HT1080 (cell line): ENCODE data around the gene SUV39H1. TPM values are rescaled to one million over a fixed set of nuclear protein-coding genes. Genes with fewer than 3 reads are reported as not detected.
A peak's percentile ranks its signal among the peaks of the same experiment; 100 is the strongest.
"Not testable (repeated sequence)": the region's sequence is repeated elsewhere in the genome, so short reads cannot be mapped to it uniquely, and the experiment has no call there.

ENCODE experiments used
- DNase-seq: peaks from one replicate; pipeline ENCODE4 v3.0.0-alpha.2; 2015; ENCODE audit warnings: low read depth
- total RNA-seq: library from RNA; depleted of rRNA; stranded (reverse); fragments of >200 nt; shearing (Covaris generic); gene quantifications from 2 replicates; pipeline ENCODE4 v1.2.3, GENCODE V29; 2014

SUV39H1 gene
- total RNA-seq, 1 experiment from 2014 or later: 11.2 TPM

DNA sequence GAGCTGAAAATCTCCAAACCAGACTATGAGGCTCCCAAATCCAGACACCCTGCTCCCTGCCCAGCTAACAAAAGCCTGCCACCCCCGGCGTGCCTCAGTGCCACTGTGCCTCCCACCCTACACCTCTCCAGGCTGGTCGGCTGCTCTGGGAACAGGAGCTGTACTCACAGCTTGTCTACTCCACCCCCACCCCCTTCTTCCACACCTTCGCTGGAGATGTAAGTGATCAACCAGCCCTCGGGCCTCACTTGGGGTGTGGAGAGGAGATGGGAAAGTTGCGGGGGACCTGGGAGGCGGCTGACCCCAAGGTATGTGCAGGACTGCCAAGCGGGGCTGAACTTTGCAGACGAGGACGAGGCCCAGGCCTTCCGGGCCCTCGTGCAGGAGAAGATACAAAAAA, 11.1 kb upstream of the SUV39H1 start:
- DNase-seq: no peak

DNA sequence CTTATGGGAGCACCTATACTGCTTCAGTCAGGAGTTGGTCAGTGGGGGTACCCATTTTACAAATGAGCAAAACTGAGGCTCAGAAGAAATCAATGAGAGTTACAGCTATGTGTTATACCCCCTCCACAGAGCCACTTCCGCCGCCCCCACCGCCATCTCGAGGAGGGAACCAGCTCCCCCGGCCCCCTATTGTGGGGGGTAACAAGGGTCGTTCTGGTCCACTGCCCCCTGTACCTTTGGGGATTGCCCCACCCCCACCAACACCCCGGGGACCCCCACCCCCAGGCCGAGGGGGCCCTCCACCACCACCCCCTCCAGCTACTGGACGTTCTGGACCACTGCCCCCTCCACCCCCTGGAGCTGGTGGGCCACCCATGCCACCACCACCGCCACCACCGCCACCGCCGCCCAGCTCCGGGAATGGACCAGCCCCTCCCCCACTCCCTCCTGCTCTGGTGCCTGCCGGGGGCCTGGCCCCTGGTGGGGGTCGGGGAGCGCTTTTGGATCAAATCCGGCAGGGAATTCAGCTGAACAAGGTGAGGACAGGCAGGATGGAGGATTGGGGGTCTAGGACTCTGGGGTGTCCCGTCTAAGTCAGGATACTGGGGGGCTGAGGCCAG, 7.9 kb upstream of the SUV39H1 start:
- no peak for DNase-seq

DNA sequence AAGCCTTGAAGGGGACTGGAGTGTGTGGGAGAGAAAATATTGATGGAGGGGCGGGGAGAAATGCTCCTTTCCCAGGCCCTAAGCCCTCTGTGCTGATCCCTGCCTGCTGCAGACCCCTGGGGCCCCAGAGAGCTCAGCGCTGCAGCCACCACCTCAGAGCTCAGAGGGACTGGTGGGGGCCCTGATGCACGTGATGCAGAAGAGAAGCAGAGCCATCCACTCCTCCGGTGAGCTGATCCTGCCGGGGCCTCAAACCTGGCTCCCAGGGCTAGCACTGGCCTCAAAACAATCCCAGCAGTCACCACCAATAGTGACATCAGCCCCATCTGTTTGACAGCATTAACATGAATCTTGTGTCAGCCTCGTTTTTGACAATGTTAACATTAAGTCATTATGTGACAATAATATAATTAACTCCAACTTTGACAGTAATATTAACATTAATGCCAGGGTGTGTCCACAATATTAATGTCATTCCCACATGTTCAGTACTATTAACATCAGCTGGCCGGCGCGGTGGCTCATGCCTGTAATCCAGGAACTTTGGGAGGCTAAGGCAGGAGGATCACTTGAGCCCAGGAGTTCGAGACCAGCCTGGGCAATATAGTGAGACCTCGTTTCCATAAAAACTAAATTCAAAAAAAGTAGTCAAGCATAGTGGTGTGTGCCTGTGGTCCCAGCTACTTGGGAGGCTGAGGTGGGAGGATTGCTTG, 7.2 kb upstream of the SUV39H1 start:
- DNase-seq: no peak

DNA sequence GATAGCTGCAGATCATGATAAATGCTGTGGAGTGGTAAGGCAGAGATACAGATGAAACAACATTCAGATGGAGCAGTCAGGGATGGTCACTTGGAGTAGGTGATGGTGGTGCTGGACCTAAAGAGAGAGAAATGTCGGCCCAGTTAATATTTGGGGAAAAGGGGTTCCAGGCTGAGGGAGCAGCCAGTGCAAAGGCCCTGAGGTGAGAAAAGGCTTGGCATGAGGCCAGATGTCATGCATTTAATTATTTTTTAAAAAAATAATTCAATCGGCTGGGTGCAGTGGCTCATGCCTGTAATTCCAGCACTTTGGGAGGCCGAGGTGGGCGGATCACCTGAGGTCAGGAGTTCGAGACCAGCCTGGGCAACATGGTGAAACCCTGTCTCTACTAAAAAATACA, 4.8 kb upstream of the SUV39H1 start:
- not testable (repeated sequence) for DNase-seq

DNA sequence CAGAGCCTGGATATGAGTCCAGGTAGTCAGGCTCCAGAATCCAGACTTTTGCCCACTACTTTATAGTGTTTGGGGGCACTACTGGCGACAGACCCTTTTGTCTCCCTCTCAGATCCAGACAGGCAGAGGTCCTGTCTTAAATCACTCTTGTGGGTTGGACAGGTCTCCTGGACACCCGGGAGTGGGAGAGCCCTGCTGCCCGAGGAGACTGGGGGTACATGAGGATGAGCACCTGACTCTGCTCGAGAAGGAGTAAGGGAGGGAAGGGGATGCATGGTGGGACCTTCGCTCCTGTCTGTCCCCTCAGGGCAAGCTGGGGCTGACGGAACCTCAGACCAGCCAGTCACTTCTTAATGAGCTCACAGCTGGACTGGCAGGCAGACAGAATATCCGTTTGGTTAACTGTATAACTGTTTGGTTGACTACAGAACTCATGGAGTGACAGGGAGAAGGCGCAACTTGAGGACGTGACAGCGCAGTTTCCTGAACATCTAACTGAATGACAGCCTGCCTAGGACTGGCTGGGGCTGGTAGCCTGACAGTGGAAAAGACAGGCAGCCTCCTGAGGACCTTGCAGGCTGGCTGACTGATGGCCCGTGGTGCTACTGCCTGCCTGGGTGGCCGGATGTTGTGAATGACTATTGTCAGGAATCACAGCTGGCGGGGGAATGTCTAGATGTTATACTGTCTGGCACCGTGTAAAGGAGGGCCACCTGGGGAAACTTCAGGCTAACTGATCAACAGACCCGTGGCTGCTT, 1.6 kb upstream of the SUV39H1 start:
- DNase-seq: no peak

DNA sequence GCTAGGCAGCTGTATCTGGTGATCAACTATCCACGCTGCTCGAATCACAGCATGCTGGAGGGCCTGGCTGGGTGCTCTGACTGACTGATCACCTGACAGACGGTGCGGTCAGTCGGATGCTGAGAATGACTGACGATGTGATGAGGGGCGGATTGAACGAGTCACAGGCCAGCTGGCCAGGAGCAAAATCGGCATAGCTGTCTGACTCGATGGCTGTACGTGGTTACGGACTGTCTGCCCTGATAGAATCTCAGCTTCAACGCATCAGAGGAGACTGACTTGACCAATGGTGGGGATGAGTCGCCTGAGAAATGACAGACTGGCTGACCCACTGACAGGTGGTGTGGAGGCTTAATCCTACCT, 1.0 kb upstream of the SUV39H1 start:
- DNase-seq: peak; percentile 12

DNA sequence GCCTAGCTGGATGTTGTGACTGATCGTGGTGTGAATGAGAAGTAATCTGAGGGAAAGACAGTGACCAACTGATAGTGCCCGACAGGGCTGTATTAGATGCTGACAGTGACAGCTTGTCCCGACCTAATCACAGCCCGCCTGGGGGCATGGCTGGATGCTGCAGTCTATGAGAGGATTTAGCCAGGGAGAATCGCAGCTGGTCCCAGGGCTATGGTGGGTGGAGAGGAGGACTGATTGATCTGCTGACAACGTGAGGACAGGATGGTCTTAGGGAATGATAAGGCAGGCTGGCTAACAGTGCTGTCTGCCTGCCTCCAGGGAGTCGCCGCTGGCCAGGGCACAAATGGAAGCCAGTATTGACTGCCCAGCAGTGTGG, 621 bp upstream of the SUV39H1 start:
- no peak for DNase-seq

DNA sequence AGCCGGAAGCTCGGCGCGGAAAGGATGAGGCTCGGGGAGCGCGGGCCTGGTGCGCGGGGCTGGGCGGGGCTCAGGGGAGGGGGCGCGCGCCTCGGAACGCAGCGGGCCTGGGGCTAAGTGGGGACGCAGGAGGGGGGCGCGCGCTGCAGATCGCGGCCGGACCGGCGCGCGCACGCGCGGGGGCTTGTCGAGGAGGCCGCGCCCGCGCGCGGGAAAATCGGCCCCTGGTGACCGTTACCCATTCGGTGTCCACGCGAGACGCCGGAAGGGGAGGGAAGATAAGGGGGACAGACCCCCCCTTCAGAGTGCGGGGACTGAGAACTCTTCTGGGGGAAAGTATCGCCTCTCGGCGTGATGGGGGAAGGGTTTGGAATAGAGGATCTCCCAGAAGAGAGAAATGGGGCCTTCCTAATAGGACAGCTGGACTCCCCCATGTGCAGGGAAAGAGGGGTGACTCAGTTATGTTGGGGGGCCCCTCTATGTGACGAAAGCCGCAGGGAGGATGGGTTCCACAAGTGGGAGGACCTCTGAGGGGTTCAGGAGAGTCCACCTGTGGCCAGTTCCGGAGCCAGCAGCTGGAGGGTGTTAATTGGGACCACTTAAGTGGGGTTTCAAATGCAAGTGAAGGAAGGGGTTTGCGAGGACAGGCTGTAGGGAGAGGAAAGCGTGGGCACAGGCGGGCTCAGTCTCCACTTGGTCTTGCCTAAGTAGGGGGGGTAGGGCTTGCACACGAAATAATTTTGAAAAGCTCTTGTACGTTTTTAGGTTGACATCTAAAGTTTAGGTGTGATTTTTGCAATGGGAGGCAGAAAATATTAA, 584 bp downstream of the SUV39H1 start:
- peak; percentile 46 for DNase-seq

DNA sequence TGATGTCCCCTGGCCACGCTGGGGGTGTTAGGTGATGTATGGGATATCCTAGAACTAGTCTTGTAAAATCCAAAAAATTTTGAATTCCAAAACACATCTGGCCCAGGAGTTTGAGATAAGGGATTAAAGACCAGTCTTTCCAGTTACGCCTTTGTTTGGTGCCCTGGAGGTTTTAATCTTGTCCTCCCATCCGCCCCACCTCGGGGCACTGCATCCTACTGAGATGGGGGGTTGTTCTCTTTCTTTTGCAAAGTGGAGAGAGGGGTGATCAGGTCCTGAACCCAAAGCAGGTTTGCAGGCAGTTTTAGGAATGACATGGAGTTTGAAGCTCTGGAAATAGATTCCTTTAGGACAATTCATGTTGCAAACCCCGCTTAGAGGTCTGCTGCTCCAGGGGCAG, 1.8 kb downstream of the SUV39H1 start:
- no peak for DNase-seq

DNA sequence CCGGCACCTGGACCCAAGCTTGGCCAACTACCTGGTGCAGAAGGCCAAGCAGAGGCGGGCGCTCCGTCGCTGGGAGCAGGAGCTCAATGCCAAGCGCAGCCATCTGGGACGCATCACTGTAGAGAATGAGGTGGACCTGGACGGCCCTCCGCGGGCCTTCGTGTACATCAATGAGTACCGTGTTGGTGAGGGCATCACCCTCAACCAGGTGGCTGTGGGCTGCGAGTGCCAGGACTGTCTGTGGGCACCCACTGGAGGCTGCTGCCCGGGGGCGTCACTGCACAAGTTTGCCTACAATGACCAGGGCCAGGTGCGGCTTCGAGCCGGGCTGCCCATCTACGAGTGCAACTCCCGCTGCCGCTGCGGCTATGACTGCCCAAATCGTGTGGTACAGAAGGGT, 3.7 kb downstream of the SUV39H1 start:
- no peak for DNase-seq

DNA sequence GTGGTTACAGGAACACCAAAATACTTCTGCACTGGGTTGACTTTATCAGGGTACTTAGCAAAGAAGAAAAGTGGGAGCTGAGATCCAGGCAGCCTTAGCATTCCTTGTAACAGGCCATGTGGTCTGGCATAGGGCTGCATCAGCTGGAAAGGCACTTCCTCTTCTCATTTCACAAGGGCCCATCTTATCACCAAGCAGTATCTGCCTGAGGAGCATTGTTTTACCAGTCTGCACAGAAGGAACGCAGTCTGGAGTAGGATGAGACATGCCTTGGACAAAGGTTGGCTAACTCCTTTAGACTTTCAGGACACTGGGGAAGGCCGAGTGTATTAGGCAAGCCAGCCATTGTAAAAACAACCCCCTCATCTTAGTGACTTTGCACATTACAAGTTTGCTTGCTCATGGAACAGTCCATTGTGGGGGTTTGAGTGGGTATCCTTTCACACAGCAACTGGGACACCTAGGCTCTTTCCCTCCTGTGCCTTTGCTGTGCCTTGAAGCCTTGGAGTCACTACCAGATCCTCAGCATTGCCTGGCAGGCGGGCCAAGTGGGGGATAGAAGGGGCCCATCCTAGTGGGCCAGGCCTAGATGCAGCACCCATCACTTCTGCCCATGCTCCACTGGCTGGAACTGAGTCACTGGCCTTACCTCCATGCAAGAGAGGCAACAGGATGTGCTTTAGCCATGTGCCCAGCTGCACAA, 4.6 kb downstream of the SUV39H1 start:
- no peak for DNase-seq

DNA sequence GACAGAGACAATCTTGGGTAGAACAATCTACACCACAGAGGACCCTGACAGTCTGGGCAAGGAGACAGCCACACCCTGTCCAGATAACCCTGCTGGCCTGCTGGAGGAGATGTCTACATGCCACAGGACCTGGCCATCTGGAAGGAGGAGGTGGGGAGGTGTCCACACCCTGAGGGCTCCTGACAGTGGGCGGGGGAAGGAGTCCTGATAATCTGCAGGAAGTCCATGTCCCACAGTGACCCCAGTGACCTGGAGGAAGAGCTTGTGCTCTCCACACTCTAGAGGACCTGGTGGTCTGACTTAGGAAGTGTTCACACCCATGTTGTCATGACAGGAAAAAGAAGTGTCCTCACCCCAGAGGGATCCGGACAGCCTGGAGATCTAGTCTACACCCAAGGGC, 5.5 kb downstream of the SUV39H1 start:
- no peak for DNase-seq

DNA sequence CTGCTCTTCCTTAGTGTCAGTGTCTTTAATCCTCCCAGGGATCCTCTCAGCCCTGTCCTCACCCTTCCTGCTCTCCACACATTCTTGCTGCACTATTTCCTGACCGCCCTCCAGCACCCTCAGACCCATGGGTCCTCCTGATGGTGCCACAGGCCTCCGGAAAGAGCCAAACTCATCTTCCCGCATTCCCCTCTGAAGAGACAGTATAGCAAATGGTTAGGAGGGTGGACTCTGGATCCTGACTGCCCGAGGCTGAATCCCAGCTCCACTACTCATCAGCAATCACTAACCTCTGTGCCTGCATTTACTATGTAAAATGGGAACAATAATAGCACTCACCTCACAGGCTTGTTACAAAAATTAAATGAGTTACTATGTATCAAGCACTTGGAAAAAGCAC, 6.2 kb downstream of the SUV39H1 start:
- DNase-seq: no peak

DNA sequence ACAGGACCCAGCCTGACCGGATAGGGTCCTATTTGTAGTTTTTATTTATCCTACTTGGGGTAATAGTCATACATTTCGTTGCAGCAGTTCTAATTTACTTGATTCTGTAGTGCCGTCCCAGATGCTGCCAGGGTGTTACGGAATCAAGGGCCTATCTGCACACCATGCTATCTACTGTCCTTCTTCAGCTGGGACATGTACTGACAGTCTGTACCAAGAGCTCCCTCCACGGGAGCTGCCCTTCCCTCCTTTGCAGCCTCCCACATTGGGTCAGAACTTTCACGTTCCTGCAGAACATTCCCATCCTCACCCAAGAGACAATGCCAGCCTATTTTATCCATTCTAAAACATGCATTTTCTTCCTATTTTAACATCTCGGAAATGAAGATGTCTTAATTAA, 6.7 kb downstream of the SUV39H1 start:
- DNase-seq: no peak

DNA sequence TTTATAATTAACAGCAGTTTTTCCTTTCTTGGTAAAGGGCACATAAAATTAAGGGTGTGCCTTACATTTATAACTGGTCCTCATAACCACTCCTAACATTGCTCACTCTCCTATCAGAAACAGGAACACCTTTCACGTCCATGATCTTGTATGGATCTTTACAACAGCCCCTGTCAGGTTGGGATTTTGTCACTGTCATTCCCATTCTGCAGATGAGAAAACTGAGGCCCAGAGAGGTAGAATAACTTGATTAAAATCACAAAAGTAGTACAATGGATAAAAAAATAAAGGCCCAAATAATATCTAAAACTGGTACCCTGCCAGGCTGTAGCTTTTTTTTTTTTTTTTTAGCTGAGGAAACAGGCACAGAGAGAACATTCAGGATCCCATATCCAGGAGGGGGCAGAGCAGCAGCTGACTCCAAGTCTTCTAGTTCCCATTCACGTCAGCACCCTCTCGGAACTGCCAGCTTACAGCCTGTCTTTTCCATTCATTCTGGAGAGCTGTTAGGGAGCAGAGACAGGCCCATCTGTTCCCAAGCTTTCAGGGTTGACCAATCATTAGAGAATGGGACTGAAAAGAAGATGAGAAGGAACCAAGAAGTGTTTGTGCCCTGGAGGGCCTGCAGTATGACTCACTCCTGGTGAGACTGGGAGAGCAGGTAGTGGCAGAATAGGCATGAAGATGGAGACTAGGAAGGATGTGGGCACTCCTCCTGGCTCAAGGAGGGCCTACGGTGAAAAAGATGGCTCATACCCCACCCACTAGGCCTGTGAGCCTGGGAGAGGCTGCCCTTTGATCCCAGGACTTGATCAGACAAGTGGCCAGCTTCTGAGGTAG, 7.3 kb downstream of the SUV39H1 start:
- peak; percentile 74 for DNase-seq

DNA sequence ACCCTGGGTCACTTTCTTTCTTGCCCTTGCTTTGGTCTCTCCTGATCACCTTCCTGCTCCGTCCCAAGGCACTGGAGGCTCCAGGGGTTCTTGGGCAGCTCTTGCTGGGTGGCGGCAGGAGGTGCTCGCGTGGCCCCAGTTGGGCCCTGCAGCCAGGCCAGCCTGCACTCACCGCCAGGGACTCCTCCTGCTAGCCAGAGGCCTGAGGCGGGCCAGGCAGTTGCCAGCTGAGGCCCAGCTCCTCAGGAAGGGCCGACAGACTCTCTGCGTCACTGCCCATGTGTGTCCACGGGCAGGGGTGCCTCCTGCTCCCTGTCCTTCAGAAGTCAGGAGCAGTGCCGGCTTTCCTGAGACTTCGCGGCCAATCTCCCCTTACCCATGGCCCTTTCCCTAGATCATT, 9.3 kb downstream of the SUV39H1 start:
- no peak for DNase-seq

DNA sequence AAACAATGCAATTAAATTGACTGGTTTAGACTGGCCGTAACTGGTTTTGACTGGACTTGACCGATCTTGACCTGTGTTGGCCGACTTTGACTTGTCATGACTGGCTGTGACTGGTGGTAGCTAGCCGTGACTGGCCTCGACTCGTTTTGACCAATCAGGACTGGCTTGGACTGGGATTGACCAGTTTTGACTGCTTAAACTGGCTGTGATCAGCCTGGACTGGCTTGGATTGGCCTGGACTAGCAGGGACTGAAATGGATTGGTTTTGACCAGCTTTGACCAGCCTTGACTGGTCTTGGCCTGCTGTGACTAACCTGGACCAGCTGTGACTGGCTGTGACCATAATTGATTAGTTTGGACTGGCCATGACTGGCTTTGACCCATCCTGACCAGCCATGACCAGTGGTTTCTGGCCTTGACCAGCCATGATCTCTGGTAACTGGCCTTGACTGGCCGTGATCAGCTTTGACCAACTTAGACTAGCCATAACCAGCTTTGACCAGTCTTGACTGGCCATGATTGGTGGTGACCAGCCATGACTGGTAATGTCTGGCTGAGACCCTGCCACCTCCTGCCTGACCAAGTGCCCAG, 13.1 kb downstream of the SUV39H1 start:
- no peak for DNase-seq

DNA sequence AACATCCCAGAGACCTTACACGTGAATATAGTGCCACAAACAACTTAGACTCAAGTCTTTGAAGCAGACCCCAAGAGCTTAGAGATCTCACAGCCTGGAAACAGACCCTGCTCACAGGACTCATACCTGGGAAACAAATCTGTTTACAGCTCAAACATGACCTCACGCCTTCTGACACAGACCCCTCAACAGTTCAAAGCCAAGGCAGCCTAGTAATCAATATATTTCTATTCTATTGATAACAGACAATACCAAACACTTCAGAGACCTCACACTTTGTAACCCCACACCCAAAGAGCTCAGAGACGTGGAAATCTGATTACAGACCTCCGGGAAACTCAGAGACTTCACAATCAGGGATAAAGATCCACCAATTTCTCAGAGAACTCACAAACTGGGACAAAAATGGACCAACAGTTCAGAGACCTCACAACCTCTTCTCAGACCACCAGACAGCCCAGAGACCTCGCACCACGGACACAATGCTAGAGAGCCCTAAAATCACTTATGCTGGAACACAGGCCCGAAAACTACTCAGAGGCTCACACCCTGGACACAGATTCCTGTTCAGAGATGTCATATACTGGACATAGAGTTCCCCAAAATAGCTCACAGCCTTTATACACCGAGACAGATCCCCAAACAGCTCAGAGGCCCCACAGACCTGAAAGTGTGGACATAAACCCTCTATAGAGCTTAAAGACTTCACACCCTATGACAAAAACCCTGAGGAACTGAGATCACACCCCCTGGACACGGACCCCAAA, 14.8 kb downstream of the SUV39H1 start:
- DNase-seq: no peak

DNA sequence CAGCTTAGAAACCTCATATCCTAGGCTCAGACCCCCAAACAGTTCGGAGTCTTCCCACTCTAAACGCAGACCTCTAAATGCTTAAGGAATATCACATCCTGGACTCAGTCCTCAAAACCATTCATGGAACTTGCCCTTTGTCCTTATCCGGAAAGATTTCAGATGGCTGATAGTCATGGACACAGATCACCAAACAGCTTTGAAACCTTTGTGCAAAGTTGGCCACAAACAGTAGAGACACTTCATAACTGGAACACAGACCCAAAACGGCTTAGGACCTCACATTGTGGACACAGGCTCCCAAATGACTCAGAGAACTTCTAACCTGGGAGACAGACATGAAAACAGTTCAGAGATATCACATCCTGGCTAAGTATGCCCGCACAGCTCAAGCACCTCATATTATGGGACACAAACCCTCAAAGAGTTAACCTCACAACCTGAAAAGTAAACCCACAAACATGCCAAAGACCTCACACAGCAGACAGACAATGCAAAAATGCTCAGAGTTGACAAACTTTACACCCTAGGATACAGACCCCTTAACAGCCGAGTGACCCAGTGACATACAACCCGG, 15.5 kb downstream of the SUV39H1 start:
- DNase-seq: no peak
